Activated T-helper 2 cell treated with anti-CD3 and anti-CD28 coated beads, Interferon-gamma antibody, Interleukin-2, Interleukin-4, amounts not matched to agents 10 μg/mL and 5 μg/mL and 100 μg/mL, durations not matched to agents 14 hours and 24 hours and 36 hours (primary cell): ENCODE data around the gene FBXL20. TPM values are rescaled to one million over a fixed set of nuclear protein-coding genes. Genes with fewer than 3 reads are reported as not detected.
"Not testable (repeated sequence)": the region's sequence is repeated elsewhere in the genome, so short reads cannot be mapped to it uniquely, and the experiment has no call there.

Experiments used
- DNase-seq: peaks from one replicate; pipeline ENCODE4 v3.0.0; 2021; ENCODE audit warnings: low spot score
- H3K27ac Mint-ChIP-seq: one replicate; pipeline ENCODE4 v1.8.0; 2021; ENCODE audit warnings: mixed read lengths
- H3K27me3 Mint-ChIP-seq: one replicate; pipeline ENCODE4 v1.8.0; 2021; ENCODE audit warnings: low read depth, mixed read lengths
- H3K36me3 Mint-ChIP-seq: one replicate; pipeline ENCODE4 v1.8.0; 2021; ENCODE audit warnings: low read depth, mixed read lengths
- H3K4me1 Mint-ChIP-seq: one replicate; pipeline ENCODE4 v1.8.0; 2021; ENCODE audit warnings: low read depth, mixed read lengths
- H3K4me3 Mint-ChIP-seq: one replicate; pipeline ENCODE4 v1.8.0; 2021; ENCODE audit warnings: low read depth, mild to moderate bottlenecking, moderate library complexity, mixed read lengths
- H3K9me3 Mint-ChIP-seq: one replicate; pipeline ENCODE4 v1.8.0; 2021; ENCODE audit warnings: mixed read lengths
- intact Hi-C: fragments of 100-400 bp; cut with micrococcal nuclease; formaldehyde crosslinking; loops from one replicate; pipeline ENCODE4 v1.15.1; 2023
- total RNA-seq: library from RNA; stranded (reverse); gene quantifications from 2 replicates; pipeline ENCODE4 v1.2.3, GENCODE V29; 2022

Gene FBXL20
- total RNA-seq, 1 donor from 2014 or later, result 18.8 TPM

- H3K27me3 Mint-ChIP-seq, result no peaks in the 10 kb centered on the region
- no peak for DNase-seq
- H3K36me3 Mint-ChIP-seq, result no peaks in the 10 kb centered on the region
- H3K4me3 Mint-ChIP-seq, result no peak overlapping the region
- no peaks in the 10 kb centered on the region for H3K9me3 Mint-ChIP-seq
- no peaks in the 10 kb centered on the region for H3K4me1 Mint-ChIP-seq
- intact Hi-C loops, result no loop called here
- no peak overlapping the region for H3K27ac Mint-ChIP-seq
Observed at GRCh38 chr17:39365242-39365641, 36.2 kb downstream of the FBXL20 start.

GRCh38 chr17:39364236-39365025 is 37.0 kb downstream of the FBXL20 start:
- no peak overlapping the region for H3K27ac Mint-ChIP-seq
- no peaks in the 10 kb centered on the region for H3K9me3 Mint-ChIP-seq
- H3K4me3 Mint-ChIP-seq, result no peak overlapping the region
- no peaks in the 10 kb centered on the region for H3K36me3 Mint-ChIP-seq
- no peak for DNase-seq
- H3K27me3 Mint-ChIP-seq, result no peaks in the 10 kb centered on the region
- H3K4me1 Mint-ChIP-seq, result no peaks in the 10 kb centered on the region
- intact Hi-C loops, result no loop called here

GRCh38 chr17:39361064-39361463 is 40.4 kb downstream of the FBXL20 start:
- Mint-ChIP-seq H3K4me3 (no peak overlapping the region), H3K27ac (no peak overlapping the region), H3K36me3 (no peaks in the 10 kb centered on the region), H3K27me3 (no peaks in the 10 kb centered on the region), H3K4me1 (no peaks in the 10 kb centered on the region), H3K9me3 (no peaks in the 10 kb centered on the region)
- no peak for DNase-seq
- intact Hi-C loops, result no loop called here

- no peak for DNase-seq
- H3K27ac Mint-ChIP-seq, result no peak overlapping the region
- no peaks in the 10 kb centered on the region for H3K4me1 Mint-ChIP-seq
- H3K4me3 Mint-ChIP-seq, result no peak overlapping the region
- H3K9me3 Mint-ChIP-seq, result no peaks in the 10 kb centered on the region
- H3K36me3 Mint-ChIP-seq, result no peaks in the 10 kb centered on the region
- H3K27me3 Mint-ChIP-seq, result no peaks in the 10 kb centered on the region
- intact Hi-C loops, result no loop called here
Observed at GRCh38 chr17:39360537-39360936, 40.9 kb downstream of the FBXL20 start.

GRCh38 chr17:39359994-39360393 is 41.4 kb downstream of the FBXL20 start:
- Mint-ChIP-seq H3K36me3 (no peaks in the 10 kb centered on the region), H3K4me1 (no peaks in the 10 kb centered on the region), H3K27ac (no peak overlapping the region), H3K9me3 (no peaks in the 10 kb centered on the region), H3K27me3 (no peaks in the 10 kb centered on the region), H3K4me3 (no peak overlapping the region)
- intact Hi-C loops, result no loop called here
- no peak for DNase-seq

GRCh38 chr17:39357986-39358385 is 43.4 kb downstream of the FBXL20 start:
- Mint-ChIP-seq H3K36me3 (no peaks in the 10 kb centered on the region), H3K9me3 (no peaks in the 10 kb centered on the region), H3K4me1 (no peaks in the 10 kb centered on the region), H3K27ac (no peak overlapping the region), H3K27me3 (no peaks in the 10 kb centered on the region), H3K4me3 (no peak overlapping the region)
- intact Hi-C loops, result no loop called here
- DNase-seq, result no peak

GRCh38 chr17:39357488-39357887 is 43.9 kb downstream of the FBXL20 start:
- no peak overlapping the region for H3K27ac Mint-ChIP-seq
- no peak for DNase-seq
- no peaks in the 10 kb centered on the region for H3K27me3 Mint-ChIP-seq
- no peaks in the 10 kb centered on the region for H3K36me3 Mint-ChIP-seq
- intact Hi-C loops, result no loop called here
- H3K4me1 Mint-ChIP-seq, result no peaks in the 10 kb centered on the region
- no peaks in the 10 kb centered on the region for H3K9me3 Mint-ChIP-seq
- H3K4me3 Mint-ChIP-seq, result no peak overlapping the region

GRCh38 chr17:39352986-39353385 is 48.4 kb downstream of the FBXL20 start:
- Mint-ChIP-seq H3K4me3 (no peak overlapping the region), H3K9me3 (no peaks in the 10 kb centered on the region), H3K27ac (no peak overlapping the region), H3K27me3 (no peaks in the 10 kb centered on the region), H3K4me1 (no peaks in the 10 kb centered on the region), H3K36me3 (no peaks in the 10 kb centered on the region)
- DNase-seq, result no peak
- intact Hi-C loops, result no loop called here

GRCh38 chr17:39352511-39352910 is 48.9 kb downstream of the FBXL20 start:
- intact Hi-C loops, result no loop called here
- no peak for DNase-seq
- Mint-ChIP-seq H3K4me1 (no peaks in the 10 kb centered on the region), H3K27me3 (no peaks in the 10 kb centered on the region), H3K36me3 (no peaks in the 10 kb centered on the region), H3K27ac (no peak overlapping the region), H3K4me3 (no peak overlapping the region), H3K9me3 (no peaks in the 10 kb centered on the region)

GRCh38 chr17:39351508-39351907 is 49.9 kb downstream of the FBXL20 start:
- intact Hi-C loops, result no loop called here
- DNase-seq, result no peak
- no peak overlapping the region for H3K4me3 Mint-ChIP-seq

GRCh38 chr17:39349246-39349645 is 52.2 kb downstream of the FBXL20 start:
- Mint-ChIP-seq H3K27me3 (no peaks in the 10 kb centered on the region), H3K36me3 (no peaks in the 10 kb centered on the region), H3K27ac (no peak overlapping the region), H3K4me1 (no peaks in the 10 kb centered on the region), H3K4me3 (no peak overlapping the region), H3K9me3 (no peaks in the 10 kb centered on the region)
- intact Hi-C loops, result no loop called here
- no peak for DNase-seq

More at GRCh38 chr17:39351508-39351907, 49.9 kb downstream of the FBXL20 start:
- Mint-ChIP-seq H3K36me3 (no peaks in the 10 kb centered on the region), H3K9me3 (no peaks in the 10 kb centered on the region), H3K27ac (no peak overlapping the region), H3K27me3 (no peaks in the 10 kb centered on the region), H3K4me1 (no peaks in the 10 kb centered on the region)

- H3K4me3 Mint-ChIP-seq, intact Hi-C loops, H3K36me3 Mint-ChIP-seq, H3K9me3 Mint-ChIP-seq, H3K27ac Mint-ChIP-seq, H3K27me3 Mint-ChIP-seq, DNase-seq, H3K4me1 Mint-ChIP-seq: not testable (repeated sequence)
Observed at GRCh38 chr17:39346863-39347262, 54.6 kb downstream of the FBXL20 start.

- intact Hi-C loops, result no loop called here
- H3K36me3 Mint-ChIP-seq, result no peaks in the 10 kb centered on the region
- H3K4me1 Mint-ChIP-seq, result no peaks in the 10 kb centered on the region
- no peak overlapping the region for H3K4me3 Mint-ChIP-seq
- no peaks in the 10 kb centered on the region for H3K27me3 Mint-ChIP-seq
- no peak overlapping the region for H3K27ac Mint-ChIP-seq
- DNase-seq, result no peak
- no peaks in the 10 kb centered on the region for H3K9me3 Mint-ChIP-seq
Observed at GRCh38 chr17:39341541-39341940, 59.9 kb downstream of the FBXL20 start.

GRCh38 chr17:39340731-39341130 is 60.7 kb downstream of the FBXL20 start:
- Mint-ChIP-seq H3K9me3 (no peaks in the 10 kb centered on the region), H3K27me3 (no peaks in the 10 kb centered on the region), H3K36me3 (peaks cover 3% of the 10 kb centered on the region), H3K4me3 (no peak overlapping the region), H3K27ac (no peak overlapping the region), H3K4me1 (no peaks in the 10 kb centered on the region)
- intact Hi-C loops, result no loop called here
- no peak for DNase-seq
